IgD-negative memory B cell (primary cell): ENCODE data around the gene ATRIP. TPM values are rescaled to one million over a fixed set of nuclear protein-coding genes. Genes with fewer than 3 reads are reported as not detected.
"Not testable (repeated sequence)": the region's sequence is repeated elsewhere in the genome, so short reads cannot be mapped to it uniquely, and the experiment has no call there.

Experiments used
- H3K27ac Mint-ChIP-seq, 3 donors: one replicate each; pipeline ENCODE4 v1.8.0; 2020 to 2022; ENCODE audit warnings: mild to moderate bottlenecking in 3 of 3, mixed read lengths in 3 of 3, moderate library complexity in 1 of 3
- H3K27me3 Mint-ChIP-seq: one replicate; pipeline ENCODE4 v1.8.0; 2021; ENCODE audit warnings: mixed read lengths
- H3K36me3 Mint-ChIP-seq: one replicate; pipeline ENCODE4 v1.8.0; 2020; ENCODE audit warnings: mild to moderate bottlenecking, mixed read lengths
- H3K4me1 Mint-ChIP-seq, 3 donors: one replicate each; pipeline ENCODE4 v1.8.0; 2020 to 2022; ENCODE audit warnings: mixed read lengths in 3 of 3, mild to moderate bottlenecking in 1 of 3
- H3K4me3 Mint-ChIP-seq, 4 donors: one replicate each; pipeline ENCODE4 v1.8.0; 2020 to 2022; ENCODE audit warnings: mild to moderate bottlenecking in 4 of 4, mixed read lengths in 4 of 4, moderate library complexity in 3 of 4
- H3K9me3 Mint-ChIP-seq, 3 donors: one replicate each; pipeline ENCODE4 v1.8.0; 2020 to 2021; ENCODE audit warnings: mixed read lengths in 3 of 3, mild to moderate bottlenecking in 1 of 3
- polyA plus RNA-seq: library from polyadenylated mRNA; unstranded; fragments of 300-500 nt; fragmentation: Illumina TruSeq; gene quantifications from one replicate; pipeline ENCODE4 v1.2.3, GENCODE V29; 2021

ATRIP gene
- polyA plus RNA-seq, 1 donor from 2014 or later: 13.9 TPM

- Mint-ChIP-seq H3K36me3 (no peaks in the 10 kb centered on the region), H3K4me3 (peak overlapping the region; percentile 89 to 98 (median 96)), H3K27ac (peak overlapping the region; percentile 90 to 99 (median 99)), H3K9me3 (no peaks in the 10 kb centered on the region), H3K27me3 (no peaks in the 10 kb centered on the region), H3K4me1 (peaks cover 11 to 36% (median 26%) of the 10 kb centered on the region in 3 donors)
These were observed 27.0 kb downstream of the ATRIP start for GRCh38 chr3:48473617-48473952.

- not testable (repeated sequence) for H3K4me3 Mint-ChIP-seq, H3K9me3 Mint-ChIP-seq, H3K27me3 Mint-ChIP-seq, H3K36me3 Mint-ChIP-seq
- peaks cover 12 to 36% (median 26%) of the 10 kb centered on the region in 3 donors for H3K4me1 Mint-ChIP-seq
- H3K27ac Mint-ChIP-seq: peak overlapping the region in 2 of 3 donors; percentile 90 to 99
These were observed 27.5 kb downstream of the ATRIP start for GRCh38 chr3:48474031-48474430.

- peaks cover 15 to 34% (median 30%) of the 10 kb centered on the region in 3 donors for H3K4me1 Mint-ChIP-seq
- peak overlapping the region in 1 of 4 donors; percentile 28 for H3K4me3 Mint-ChIP-seq
- H3K27me3 Mint-ChIP-seq: no peaks in the 10 kb centered on the region
- no peaks in the 10 kb centered on the region for H3K9me3 Mint-ChIP-seq
- H3K36me3 Mint-ChIP-seq: no peaks in the 10 kb centered on the region
- H3K27ac Mint-ChIP-seq: peak overlapping the region in 1 of 3 donors; percentile 18
These were observed 28.1 kb downstream of the ATRIP start for GRCh38 chr3:48474619-48475018.

- Mint-ChIP-seq H3K27me3 (no peaks in the 10 kb centered on the region), H3K27ac (peak overlapping the region in 1 of 3 donors; percentile 18), H3K4me1 (peaks cover 12 to 31% (median 27%) of the 10 kb centered on the region in 3 donors), H3K4me3 (peak overlapping the region in 1 of 4 donors; percentile 28), H3K36me3 (no peaks in the 10 kb centered on the region), H3K9me3 (no peaks in the 10 kb centered on the region)
These were observed 28.7 kb downstream of the ATRIP start for GRCh38 chr3:48475188-48475587.

GRCh38 chr3:48476426-48477053 lies 30.0 kb downstream of the ATRIP start:
- Mint-ChIP-seq H3K27me3 (no peaks in the 10 kb centered on the region), H3K36me3 (no peaks in the 10 kb centered on the region), H3K9me3 (no peaks in the 10 kb centered on the region), H3K4me3 (peak overlapping the region in 1 of 4 donors; percentile 39), H3K27ac (peak overlapping the region in 2 of 3 donors; percentile 53 to 65), H3K4me1 (peaks cover 15 to 32% (median 28%) of the 10 kb centered on the region in 3 donors)

- Mint-ChIP-seq H3K36me3 (no peaks in the 10 kb centered on the region), H3K4me1 (peaks cover 11 to 29% (median 25%) of the 10 kb centered on the region in 3 donors), H3K27ac (peak overlapping the region; percentile 65 to 98 (median 80)), H3K4me3 (peak overlapping the region in 2 of 4 donors; percentile 22 to 91), H3K9me3 (no peaks in the 10 kb centered on the region), H3K27me3 (no peaks in the 10 kb centered on the region)
These were observed 31.5 kb downstream of the ATRIP start for GRCh38 chr3:48477959-48478520.

- peak overlapping the region; percentile 34 to 93 (median 83) for H3K4me3 Mint-ChIP-seq
These were observed 32.4 kb downstream of the ATRIP start for GRCh38 chr3:48478626-48479555.

GRCh38 chr3:48480891-48481290 lies 34.4 kb downstream of the ATRIP start:
- H3K4me3 Mint-ChIP-seq, H3K27ac Mint-ChIP-seq, H3K9me3 Mint-ChIP-seq, H3K36me3 Mint-ChIP-seq, H3K27me3 Mint-ChIP-seq: not testable (repeated sequence)
- H3K4me1 Mint-ChIP-seq: peaks cover 10 to 21% (median 13%) of the 10 kb centered on the region in 3 donors

More at GRCh38 chr3:48478626-48479555, 32.4 kb downstream of the ATRIP start:
- Mint-ChIP-seq H3K36me3 (no peaks in the 10 kb centered on the region), H3K27me3 (no peaks in the 10 kb centered on the region), H3K9me3 (no peaks in the 10 kb centered on the region), H3K27ac (peak overlapping the region; percentile 65 to 98 (median 95)), H3K4me1 (peaks cover 10 to 24% (median 20%) of the 10 kb centered on the region in 3 donors)

- H3K36me3 Mint-ChIP-seq, H3K9me3 Mint-ChIP-seq, H3K4me3 Mint-ChIP-seq, H3K27me3 Mint-ChIP-seq, H3K27ac Mint-ChIP-seq: not testable (repeated sequence)
- peaks cover 10 to 18% (median 13%) of the 10 kb centered on the region in 3 donors for H3K4me1 Mint-ChIP-seq
These were observed 36.3 kb downstream of the ATRIP start for GRCh38 chr3:48482822-48483221.

GRCh38 chr3:48486952-48487351 lies 40.4 kb downstream of the ATRIP start:
- no peak overlapping the region for H3K27ac Mint-ChIP-seq
- H3K36me3 Mint-ChIP-seq: peaks cover 1% of the 10 kb centered on the region
- no peaks in the 10 kb centered on the region for H3K9me3 Mint-ChIP-seq
- no peaks in the 10 kb centered on the region for H3K27me3 Mint-ChIP-seq
- no peak overlapping the region for H3K4me3 Mint-ChIP-seq
- peaks cover 0 to 1% (median 1%) of the 10 kb centered on the region in 3 donors for H3K4me1 Mint-ChIP-seq

GRCh38 chr3:48492461-48493202 lies 46.1 kb downstream of the ATRIP start:
- Mint-ChIP-seq H3K9me3 (no peaks in the 10 kb centered on the region), H3K27me3 (no peaks in the 10 kb centered on the region), H3K27ac (peak overlapping the region in 1 of 3 donors; percentile 39), H3K36me3 (peaks cover 1% of the 10 kb centered on the region), H3K4me3 (peak overlapping the region; percentile 4 to 76 (median 66)), H3K4me1 (peaks cover 7 to 9% (median 8%) of the 10 kb centered on the region in 3 donors)

GRCh38 chr3:48493203-48493501 lies 46.6 kb downstream of the ATRIP start:
- Mint-ChIP-seq H3K4me3 (no peak overlapping the region), H3K4me1 (peaks cover 7 to 9% (median 8%) of the 10 kb centered on the region in 3 donors), H3K9me3 (no peaks in the 10 kb centered on the region), H3K27me3 (no peaks in the 10 kb centered on the region), H3K36me3 (peaks cover 4% of the 10 kb centered on the region), H3K27ac (no peak overlapping the region)

- Mint-ChIP-seq H3K27me3 (no peaks in the 10 kb centered on the region), H3K4me3 (peak overlapping the region in 1 of 4 donors; percentile 67), H3K4me1 (peaks cover 0 to 3% (median 2%) of the 10 kb centered on the region in 3 donors), H3K36me3 (peaks cover 3% of the 10 kb centered on the region), H3K9me3 (no peaks in the 10 kb centered on the region), H3K27ac (peak overlapping the region in 2 of 3 donors; percentile 14 to 32)
These were observed 54.1 kb downstream of the ATRIP start for GRCh38 chr3:48500656-48501055.

- peaks cover 0 to 3% (median 2%) of the 10 kb centered on the region in 3 donors for H3K4me1 Mint-ChIP-seq
- peak overlapping the region in 2 of 4 donors; percentile 60 to 65 for H3K4me3 Mint-ChIP-seq
- H3K27ac Mint-ChIP-seq: peak overlapping the region in 1 of 3 donors; percentile 62
- H3K9me3 Mint-ChIP-seq: no peaks in the 10 kb centered on the region
- H3K36me3 Mint-ChIP-seq: peaks cover 3% of the 10 kb centered on the region
- no peaks in the 10 kb centered on the region for H3K27me3 Mint-ChIP-seq
These were observed 54.7 kb downstream of the ATRIP start for GRCh38 chr3:48501196-48501595.
